Stomach (tissue), 9 donors: ENCODE results near the gene PLEKHS1. TPM values are rescaled to one million over a fixed set of nuclear protein-coding genes. Genes with fewer than 3 reads are reported as not detected.
"Not testable (repeated sequence)": the region's sequence is repeated elsewhere in the genome, so short reads cannot be mapped to it uniquely, and the experiment has no call there.

Experiments used
- DNase-seq, 2 donors: peaks; one replicate each; pipeline versions ENCODE4 v3.0.0 to v3.0.0-alpha.2; 2013 to 2019
- H3K27ac ChIP-seq, 5 donors: fragments of 200-600 bp in 4 of 5; sonication (generic) in 4 of 5; one replicate each; pipeline ENCODE4 v1.5.1; 2013 to 2019; ENCODE audit warnings: mild to moderate bottlenecking in 1 of 5, moderate library complexity in 1 of 5
- H3K27me3 ChIP-seq, 3 donors: fragments of 200-600 bp; sonication (generic); one replicate each; pipeline ENCODE4 v1.5.1; 2017 to 2019; ENCODE audit warnings: mixed run types in 1 of 3
- H3K36me3 ChIP-seq, 4 donors: fragments of 200-600 bp; sonication (generic); 1 replicate in 3 of 4; 2 replicates in 1 of 4; pipeline ENCODE4 v1.5.1; 2016 to 2019
- H3K4me1 ChIP-seq, 4 donors: fragments of 200-600 bp; sonication (generic); one replicate each; pipeline ENCODE4 v1.5.1; 2016 to 2019
- H3K4me3 ChIP-seq, 4 donors: fragments of 200-600 bp; sonication (generic) in 3 of 4; one replicate each; pipeline ENCODE4 v1.5.1; 2016 to 2019; ENCODE audit warnings: mild to moderate bottlenecking in 1 of 4
- H3K9me3 ChIP-seq, 4 donors: fragments of 200-600 bp; sonication (generic); one replicate each; pipeline ENCODE4 v1.5.1; 2016 to 2019
- CTCF ChIP-seq, 7 experiments: fragments of 450-650 bp in 4 of 7; fragments of 200-600 bp in 3 of 7; sonication (generic) in 3 of 7; IDR thresholded peaks; one replicate each; pipeline ENCODE4 v1.5.1; 2016 to 2019; ENCODE audit warnings: antibody characterized with exemption in 7 of 7, control low read depth in 2 of 7, mild to moderate bottlenecking in 1 of 7
- EP300 ChIP-seq: sonication (generic); formaldehyde crosslinking; IDR thresholded peaks from one replicate; pipeline ENCODE4 v1.6.1; 2017; ENCODE audit warnings: antibody characterized with exemption
- POLR2A ChIP-seq, 4 donors: fragments of 450-650 bp; IDR thresholded peaks; one replicate each; pipeline ENCODE4 v1.6.1; 2016; ENCODE audit warnings: antibody characterized with exemption in 4 of 4, control low read depth in 2 of 4, mild to moderate bottlenecking in 1 of 4, moderate library complexity in 1 of 4
- POLR2AphosphoS5 ChIP-seq, 3 donors: sonication (generic); formaldehyde crosslinking; IDR thresholded peaks; one replicate each; pipeline ENCODE4 v1.6.1; 2016; ENCODE audit warnings: antibody characterized with exemption in 3 of 3
- WGBS, 5 donors: extraction: QIAGEN DNeasy Blood & Tissue Kit in 3 of 5; methylation state at CpG; one replicate each; pipeline versions ENCODE4 v1.1.5 to v1.1.7; 2013 to 2018; 5-methylcytosine and 5-hydroxymethylcytosine counted together
- intact Hi-C: fragments of 100-400 bp; cut with DNase I; formaldehyde crosslinking; loops from one replicate; pipeline ENCODE4 v1.15.1; 2023; ENCODE audit warnings: low total_unique reads
- polyA plus RNA-seq, 3 donors: library from polyadenylated mRNA; stranded (reverse); fragments of 200-250 nt; gene quantifications; one replicate each; pipeline ENCODE4 v1.2.3, GENCODE V29; 2013
- total RNA-seq, 5 donors: library from RNA; depleted of rRNA; stranded (reverse); fragments of >200 nt; gene quantifications; one replicate each; pipeline versions ENCODE4 v1.1.0 to v1.2.3, GENCODE V29; 2014 to 2016
- donor health status: healthy with polysubstance abuse.
- donor health status: Bipolar disorder and iron deficiency.
- donor health status: healthy.

PLEKHS1 gene
- total and polyA plus RNA-seq, 8 donors: 0.46 to 2.9 (median 1.7) TPM; not detected in 1

GRCh38 chr10:113767222-113767621 is 15.7 kb downstream of the PLEKHS1 start:
- no peak for DNase-seq
- H3K36me3 ChIP-seq: no peaks in the 10 kb centered on the region
- intact Hi-C loops: no loop called here

GRCh38 chr10:113770346-113770745 is 18.9 kb downstream of the PLEKHS1 start:
- Histone ChIP-seq H3K27ac (no peak overlapping the region), H3K36me3 (no peaks in the 10 kb centered on the region), H3K27me3 (no peaks in the 10 kb centered on the region), H3K4me1 (peaks cover 0 to 11% (median 9%) of the 10 kb centered on the region in 4 donors), H3K9me3 (no peaks in the 10 kb centered on the region), H3K4me3 (no peak overlapping the region)
- 43 to 73% (median 51%) methylated on average over 4 of the region's 4 CpGs for WGBS, 5 donors
- intact Hi-C loops: no loop called here
- DNase-seq: no peak
- TF ChIP-seq POLR2AphosphoS5 (IDR thresholded peaks at IDR 0.05): no peak
- TF ChIP-seq CTCF (IDR thresholded peaks at IDR 0.05): no peak
- TF ChIP-seq POLR2A (IDR thresholded peaks at IDR 0.05): no peak
- no peak for TF ChIP-seq EP300

More at GRCh38 chr10:113767222-113767621, 15.7 kb downstream of the PLEKHS1 start:
- Histone ChIP-seq H3K4me3 (no peak overlapping the region), H3K9me3 (peaks cover 0 to 7% (median 0%) of the 10 kb centered on the region in 4 donors), H3K27me3 (no peaks in the 10 kb centered on the region), H3K4me1 (peaks cover 0 to 22% (median 15%) of the 10 kb centered on the region in 4 donors), H3K27ac (no peak overlapping the region)
- TF ChIP-seq CTCF (IDR thresholded peaks at IDR 0.05): no peak
- TF ChIP-seq EP300: no peak
- no peak for TF ChIP-seq POLR2AphosphoS5 (IDR thresholded peaks at IDR 0.05)
- no peak for TF ChIP-seq POLR2A (IDR thresholded peaks at IDR 0.05)
- 70 to 77% (median 73%) methylated on average over 2 of the region's 2 CpGs for WGBS, 5 donors

- intact Hi-C loops, H3K9me3 ChIP-seq, H3K27ac ChIP-seq, H3K4me3 ChIP-seq, H3K4me1 ChIP-seq, H3K36me3 ChIP-seq, DNase-seq, H3K27me3 ChIP-seq: not testable (repeated sequence)
- WGBS, 5 donors: 64 to 83% (median 73%) methylated on average over 3 of the region's 3 CpGs
Observed at GRCh38 chr10:113771131-113771530, 19.6 kb downstream of the PLEKHS1 start.

- H3K27me3 ChIP-seq: no peaks in the 10 kb centered on the region
- no peaks in the 10 kb centered on the region for H3K9me3 ChIP-seq
- H3K27ac ChIP-seq: no peak overlapping the region
- no peak for DNase-seq
- TF ChIP-seq CTCF (IDR thresholded peaks at IDR 0.05) (no peak), EP300 (no peak), POLR2A (IDR thresholded peaks at IDR 0.05) (no peak), POLR2AphosphoS5 (IDR thresholded peaks at IDR 0.05) (no peak)
- WGBS, 5 donors: 49 to 81% (median 70%) methylated on average over 4 of the region's 4 CpGs
- peaks cover 0 to 6% (median 0%) of the 10 kb centered on the region in 4 donors for H3K4me1 ChIP-seq
- H3K4me3 ChIP-seq: no peak overlapping the region
- intact Hi-C loops: no loop called here
- no peaks in the 10 kb centered on the region for H3K36me3 ChIP-seq
Observed at GRCh38 chr10:113775686-113776294, 24.3 kb downstream of the PLEKHS1 start.

- WGBS, 5 donors: 69 to 83% (median 74%) methylated on average over 1 of the region's 1 CpG
- Histone ChIP-seq H3K9me3 (no peaks in the 10 kb centered on the region), H3K4me3 (no peak overlapping the region), H3K27ac (no peak overlapping the region), H3K36me3 (no peaks in the 10 kb centered on the region), H3K27me3 (no peaks in the 10 kb centered on the region), H3K4me1 (peaks cover 0 to 6% (median 0%) of the 10 kb centered on the region in 4 donors)
- intact Hi-C loops: no loop called here
- TF ChIP-seq POLR2AphosphoS5 (IDR thresholded peaks at IDR 0.05) (no peak), EP300 (no peak), POLR2A (IDR thresholded peaks at IDR 0.05) (no peak), CTCF (IDR thresholded peaks at IDR 0.05) (no peak)
- DNase-seq: no peak
Observed at GRCh38 chr10:113776553-113776952, 25.1 kb downstream of the PLEKHS1 start.
